ENCODE results near the gene DAGLB.
A peak's percentile ranks its signal among the peaks of the same experiment; 100 is the strongest.
"Not testable (repeated sequence)": the region's sequence is repeated elsewhere in the genome, so short reads cannot be mapped to it uniquely, and the experiment has no call there.

The DAGLB gene

DNA sequence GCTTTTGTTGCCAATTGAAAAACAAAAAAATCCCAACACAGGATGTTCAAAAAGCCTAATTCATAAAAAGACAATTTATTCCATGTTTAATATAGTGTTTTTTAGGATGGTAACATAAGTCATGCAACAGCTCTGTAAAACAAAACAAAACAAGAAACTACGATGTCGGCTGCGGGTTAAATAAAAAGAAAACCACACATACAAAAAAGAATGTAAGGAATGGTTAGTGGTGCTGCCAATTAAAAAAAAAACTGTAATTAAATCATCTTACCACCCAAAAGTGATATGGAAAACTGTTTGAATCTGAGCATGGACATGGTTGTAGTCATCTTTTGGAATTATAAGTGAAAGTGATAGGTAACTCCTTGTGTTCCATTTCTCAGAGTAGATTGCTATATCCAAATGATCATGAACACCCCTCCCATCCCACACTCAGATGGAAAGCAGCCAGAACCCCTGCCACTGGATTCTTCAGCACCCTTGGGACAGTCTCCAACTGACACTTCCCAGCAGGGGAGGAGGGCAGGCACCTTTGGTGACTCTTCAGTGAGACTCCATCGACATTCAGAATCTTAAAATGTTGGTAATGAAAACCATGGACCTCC lies 14.3 kb upstream of the DAGLB start:
- DNase-seq (ENCODE audit: low read depth, low spot score) = no peak

DNA sequence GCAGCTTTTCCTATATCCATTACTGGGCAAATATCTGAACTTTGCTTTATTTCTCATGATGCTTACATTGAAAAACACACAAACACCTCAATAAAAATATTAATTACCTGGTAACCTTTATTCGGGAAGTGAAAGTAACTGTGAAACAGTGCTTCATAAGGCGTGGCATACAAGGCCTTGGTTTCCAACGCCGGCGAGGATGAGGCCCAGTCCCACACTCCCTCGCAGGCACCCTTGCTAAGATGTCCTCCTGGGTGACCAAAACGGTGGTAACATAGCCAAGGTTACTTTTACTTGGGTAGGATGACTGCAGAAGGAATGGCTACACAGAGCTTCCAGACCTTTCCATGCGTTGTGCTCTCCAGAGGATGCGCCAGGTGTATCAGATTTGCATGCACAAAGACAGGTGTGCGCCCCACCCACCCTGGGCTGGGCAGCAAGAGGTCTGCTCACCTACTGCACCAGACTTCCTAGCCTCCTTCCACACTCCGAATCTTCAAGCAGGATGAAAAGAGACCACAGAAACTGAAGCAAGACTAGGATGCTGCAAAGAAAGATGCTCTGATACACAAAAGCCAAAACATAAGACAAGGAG lies 13.3 kb upstream of the DAGLB start:
- no peak for DNase-seq (ENCODE audit: low read depth, low spot score)

DNA sequence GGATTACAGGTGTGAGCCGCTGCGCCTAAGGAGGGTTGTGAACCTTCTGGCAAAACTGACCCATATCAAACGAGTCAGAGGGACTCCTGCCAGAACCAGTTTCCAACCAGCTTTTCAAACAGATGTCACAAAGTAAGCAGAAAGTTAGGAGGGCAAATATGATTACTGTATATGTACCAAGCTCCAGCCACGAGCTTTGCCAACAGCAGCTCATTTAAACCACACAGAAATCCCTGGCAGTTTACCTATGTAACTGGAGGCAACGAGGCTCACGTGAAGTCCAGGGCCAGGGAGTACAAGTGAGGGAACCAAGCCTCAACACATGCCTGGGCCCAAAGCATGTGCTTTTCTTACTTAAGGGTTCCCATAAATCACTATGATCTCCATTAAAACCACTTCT lies 12.5 kb upstream of the DAGLB start:
- no peak for DNase-seq (ENCODE audit: low read depth, low spot score)

DNA sequence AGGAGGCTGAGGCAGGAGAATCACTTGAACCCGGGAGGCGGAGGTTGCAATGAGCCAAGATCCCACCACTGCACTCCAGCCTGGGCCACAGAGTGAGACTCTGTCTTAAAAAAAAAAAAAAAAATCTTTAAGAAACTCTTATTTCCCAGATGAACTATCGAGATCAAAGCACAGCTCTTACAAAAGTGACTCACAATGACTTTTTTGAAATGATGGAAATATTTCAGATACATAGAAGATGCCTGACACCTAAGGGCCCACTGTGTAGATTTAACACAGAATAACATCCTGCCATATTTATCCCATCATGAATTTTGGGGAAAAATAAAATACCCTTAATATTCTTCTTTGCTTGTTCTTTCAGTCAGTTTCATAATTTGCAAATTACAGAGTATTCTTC lies 10.9 kb upstream of the DAGLB start:
- DNase-seq (ENCODE audit: low read depth, low spot score) = not testable (repeated sequence)

DNA sequence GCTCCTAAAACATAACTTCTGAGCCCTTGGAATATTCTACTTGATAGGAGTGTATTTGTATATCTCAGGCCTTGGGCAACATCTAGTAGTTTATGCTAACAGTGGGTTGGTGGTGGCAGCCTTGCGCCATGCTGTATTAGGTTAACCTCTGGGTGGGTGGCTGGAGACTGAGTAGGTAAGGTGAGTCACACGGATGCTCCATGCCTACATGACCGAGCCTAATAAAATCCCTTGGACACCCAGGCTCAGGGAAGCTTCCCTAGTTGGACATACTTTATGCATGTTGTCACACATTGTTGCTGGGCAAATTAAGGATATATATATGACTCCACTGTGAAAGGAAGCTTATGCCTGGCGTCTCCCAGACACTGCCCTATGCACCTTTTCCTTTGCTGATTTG lies 6.0 kb upstream of the DAGLB start:
- DNase-seq (ENCODE audit: low read depth, low spot score) = no peak

DNA sequence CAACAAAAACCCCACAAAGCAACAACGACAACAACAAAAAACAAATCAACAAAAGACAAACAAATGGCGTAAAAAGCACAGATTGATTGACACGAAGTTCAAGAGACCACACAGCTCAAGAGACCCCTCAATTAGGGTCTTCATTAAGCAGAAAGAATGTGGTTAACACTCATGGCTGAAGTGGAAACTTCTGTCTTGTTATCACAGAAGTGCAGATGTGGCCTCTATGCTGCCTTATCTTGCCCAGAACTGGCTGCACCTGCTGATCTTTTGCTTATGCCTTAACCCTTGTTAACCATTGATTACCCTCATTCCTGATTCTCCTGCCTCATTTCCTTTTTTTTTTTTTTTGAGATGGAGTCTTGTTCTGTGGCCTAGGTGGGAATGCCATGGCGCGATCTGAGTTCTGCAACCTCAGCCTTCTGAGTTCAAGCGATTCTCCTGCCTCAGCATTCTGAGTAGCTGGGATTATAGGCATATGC lies 3.5 kb upstream of the DAGLB start:
- DNase-seq (ENCODE audit: low read depth, low spot score) = no peak

DNA sequence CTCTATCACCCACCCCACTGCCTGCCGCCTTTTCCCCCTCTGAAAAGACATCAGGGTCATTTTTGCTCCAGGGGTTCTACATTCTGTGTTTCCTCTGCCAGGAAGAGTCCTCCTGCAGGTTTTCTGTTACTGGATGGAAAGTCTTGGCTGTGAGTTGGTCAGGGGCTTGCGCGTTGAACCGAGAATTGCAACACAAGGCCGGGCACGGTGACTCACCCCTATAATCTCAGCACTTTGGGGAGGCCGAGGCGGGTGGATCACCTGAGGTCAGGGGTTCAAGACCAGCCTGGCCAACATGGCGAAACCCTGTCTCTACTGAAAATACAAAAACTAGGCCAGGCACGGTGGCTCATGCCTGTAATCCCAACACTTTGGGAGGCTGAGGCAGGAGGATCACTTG lies 2.8 kb upstream of the DAGLB start:
- not testable (repeated sequence) for DNase-seq (ENCODE audit: low read depth, low spot score)

DNA sequence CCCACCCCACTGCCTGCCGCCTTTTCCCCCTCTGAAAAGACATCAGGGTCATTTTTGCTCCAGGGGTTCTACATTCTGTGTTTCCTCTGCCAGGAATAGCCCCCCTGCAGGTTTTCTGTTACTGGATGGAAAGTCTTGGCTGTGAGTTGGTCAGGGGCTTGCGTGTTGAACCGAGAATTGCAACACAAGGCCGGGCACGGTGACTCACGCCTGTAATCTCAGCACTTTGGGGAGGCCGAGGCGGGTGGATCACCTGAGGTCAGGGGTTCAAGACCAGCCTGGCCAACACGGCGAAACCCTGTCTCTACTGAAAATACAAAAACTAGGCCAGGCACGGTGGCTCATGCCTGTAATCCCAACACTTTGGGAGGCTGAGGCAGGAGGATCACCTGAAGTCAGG lies 2.1 kb upstream of the DAGLB start:
- not testable (repeated sequence) for DNase-seq (ENCODE audit: low read depth, low spot score)

DNA sequence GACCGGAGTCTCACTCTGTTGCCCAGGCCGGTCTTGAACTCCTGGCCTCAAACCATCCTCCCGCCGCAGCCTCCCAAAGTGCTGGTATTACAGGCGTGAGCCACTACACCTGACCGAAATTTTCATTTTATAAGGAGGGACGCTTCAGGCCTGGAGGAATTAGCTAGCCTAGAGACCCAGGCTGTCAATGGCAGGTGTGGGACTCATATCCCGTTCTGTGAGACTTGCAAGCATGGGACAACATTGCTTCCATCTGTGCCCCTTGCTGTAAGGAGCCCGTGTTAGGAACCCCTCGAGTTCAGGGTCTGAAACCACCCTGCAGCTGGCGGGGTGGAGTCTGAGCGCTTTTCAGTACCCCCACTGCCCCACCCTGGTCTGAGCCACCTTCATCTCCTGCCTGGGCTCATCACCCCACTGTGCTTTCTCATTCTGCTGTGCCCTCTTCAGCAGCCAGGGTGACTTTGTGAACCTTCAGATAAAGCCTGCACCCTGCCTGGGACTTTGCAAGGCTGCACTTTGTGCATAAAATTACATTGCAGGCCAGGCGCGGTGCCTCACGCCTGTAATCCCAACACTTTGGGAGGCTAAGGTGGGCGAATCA lies 1.3 kb upstream of the DAGLB start:
- DNase-seq (ENCODE audit: low read depth, low spot score) = no peak

DNA sequence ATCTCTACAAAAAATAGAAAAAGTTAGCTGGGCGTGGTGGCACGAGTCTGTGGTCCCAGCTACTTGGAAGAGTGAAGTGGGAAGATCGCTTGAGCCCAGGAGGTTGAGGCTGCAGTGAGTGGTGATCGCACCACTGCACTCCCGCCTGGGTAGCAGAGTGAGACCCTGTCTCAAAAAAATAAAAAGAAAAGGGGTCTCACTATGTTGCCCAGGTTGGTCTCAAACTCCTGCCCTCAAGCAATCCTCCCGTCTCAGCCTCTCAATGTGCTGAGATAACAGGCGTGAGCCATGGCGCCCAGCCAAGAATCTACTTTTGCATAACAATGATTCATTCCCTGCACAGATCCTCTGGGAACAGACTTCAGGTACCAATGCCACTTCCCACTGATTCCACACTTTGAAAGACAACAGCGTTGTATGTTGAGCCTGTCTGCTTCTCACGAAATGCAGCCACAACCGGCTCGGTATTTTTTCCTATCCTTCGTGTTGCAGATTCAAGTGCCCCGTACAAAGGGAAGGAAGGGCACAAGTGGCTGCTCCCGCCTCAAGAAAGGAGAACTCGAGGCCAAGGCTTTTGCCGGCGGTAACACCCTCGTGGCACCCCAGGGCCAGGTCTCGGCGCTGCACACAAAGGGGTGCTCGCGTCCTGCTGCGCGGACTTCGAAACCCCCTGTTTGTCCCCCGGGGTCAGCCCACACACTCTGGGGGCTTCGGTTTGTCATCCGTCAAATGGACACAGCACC lies 745 bp downstream of the DAGLB start:
- peak; percentile 85 for DNase-seq (ENCODE audit: low read depth, low spot score)

DNA sequence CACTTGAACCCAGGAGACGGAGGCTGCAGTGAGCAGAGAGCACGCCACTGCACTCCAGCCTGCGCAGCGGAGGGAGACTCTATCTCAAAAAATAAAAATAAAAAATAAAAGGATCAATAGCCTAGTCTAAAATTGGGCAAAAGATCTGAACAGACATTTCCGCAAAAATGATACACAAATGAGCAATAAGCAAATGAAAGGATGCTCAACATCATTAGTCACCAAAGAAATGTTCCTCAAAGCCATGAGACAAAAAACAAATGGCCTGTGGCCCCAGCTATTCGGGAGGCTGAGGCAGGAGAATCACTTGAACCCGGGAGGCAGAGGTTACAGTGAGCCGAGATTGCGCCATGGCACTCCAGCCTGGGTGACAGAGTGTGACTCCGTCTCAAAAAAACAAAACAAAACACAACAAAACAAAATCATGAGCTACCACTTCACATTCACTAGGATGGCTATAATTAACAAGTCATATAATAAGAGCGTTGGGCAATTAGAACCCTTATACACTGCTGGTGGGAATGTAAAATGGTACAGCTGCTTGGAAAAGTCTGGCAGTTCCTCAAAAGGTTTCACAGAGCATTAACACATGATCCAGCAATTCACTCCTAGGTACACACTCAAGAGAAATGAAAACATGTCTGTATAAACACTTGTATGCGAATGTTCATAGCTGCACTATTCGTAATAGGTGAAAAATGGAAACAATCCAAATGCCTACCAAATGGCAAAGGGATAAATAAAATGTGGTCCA lies 3.1 kb downstream of the DAGLB start:
- no peak for DNase-seq (ENCODE audit: low read depth, low spot score)

DNA sequence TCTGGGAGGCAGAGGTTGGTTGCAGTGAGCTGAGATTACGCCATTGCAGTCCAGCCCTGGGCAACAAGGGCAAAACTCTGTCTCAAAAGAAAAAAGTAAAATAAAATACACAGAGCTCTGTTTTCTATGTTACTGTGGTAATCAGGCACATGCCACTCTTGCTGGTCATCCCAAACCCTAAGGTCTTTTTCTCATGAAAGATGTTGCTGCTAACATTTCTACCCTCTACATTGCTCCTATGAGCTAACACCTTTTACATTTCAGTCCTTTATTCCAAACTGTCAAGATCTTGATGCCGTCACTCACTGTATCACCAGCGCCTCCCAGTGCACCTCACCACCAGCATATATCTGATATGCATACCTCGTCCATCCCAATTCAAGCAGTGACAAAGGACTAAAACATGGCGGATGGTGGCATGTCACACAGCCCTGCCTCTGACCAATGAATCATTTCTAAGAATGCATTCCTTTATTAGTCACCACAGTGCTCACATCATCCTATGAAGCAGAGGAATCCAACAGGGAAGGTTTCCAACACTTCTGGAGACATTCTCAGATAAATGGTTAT lies 4.3 kb downstream of the DAGLB start:
- no peak for DNase-seq (ENCODE audit: low read depth, low spot score)

DNA sequence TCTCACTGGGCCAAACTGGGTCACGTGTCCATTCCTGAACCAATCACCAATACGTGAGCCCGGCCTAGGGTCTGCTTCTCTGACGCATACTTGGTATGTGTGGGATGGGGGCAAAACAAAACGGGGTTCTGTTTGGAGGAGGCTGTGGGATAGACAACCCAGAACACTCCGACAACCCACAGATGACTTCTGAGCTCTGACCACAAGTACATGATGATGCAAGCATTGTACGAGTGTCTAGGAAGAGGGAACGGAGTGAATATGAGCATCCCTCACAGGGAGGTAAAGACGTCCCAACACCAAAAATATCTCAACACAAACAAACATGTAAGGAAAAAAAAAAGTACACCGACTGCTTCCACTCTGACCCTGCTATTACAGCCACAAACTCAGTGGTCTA lies 5.6 kb downstream of the DAGLB start:
- DNase-seq (ENCODE audit: low read depth, low spot score) = no peak

DNA sequence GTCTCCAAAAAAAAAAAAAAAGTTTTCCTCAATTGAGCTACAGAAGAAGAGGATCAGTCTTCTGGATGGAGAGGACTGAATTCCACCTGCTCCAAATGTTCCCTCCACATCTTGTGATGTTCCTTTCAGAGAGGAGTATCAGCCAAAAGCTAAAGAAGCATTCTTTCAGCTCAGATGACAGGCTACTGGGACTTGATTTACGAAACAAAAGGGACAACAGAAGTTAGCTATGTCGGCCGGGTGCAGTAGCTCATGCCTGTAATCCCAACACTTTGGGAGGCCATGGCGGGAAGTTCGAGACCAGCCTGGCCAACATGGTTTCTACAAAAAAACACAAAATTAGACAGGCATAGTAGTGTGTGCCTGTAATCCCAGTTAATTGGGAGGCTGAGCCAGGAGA lies 7.4 kb downstream of the DAGLB start:
- DNase-seq (ENCODE audit: low read depth, low spot score) = no peak

DNA sequence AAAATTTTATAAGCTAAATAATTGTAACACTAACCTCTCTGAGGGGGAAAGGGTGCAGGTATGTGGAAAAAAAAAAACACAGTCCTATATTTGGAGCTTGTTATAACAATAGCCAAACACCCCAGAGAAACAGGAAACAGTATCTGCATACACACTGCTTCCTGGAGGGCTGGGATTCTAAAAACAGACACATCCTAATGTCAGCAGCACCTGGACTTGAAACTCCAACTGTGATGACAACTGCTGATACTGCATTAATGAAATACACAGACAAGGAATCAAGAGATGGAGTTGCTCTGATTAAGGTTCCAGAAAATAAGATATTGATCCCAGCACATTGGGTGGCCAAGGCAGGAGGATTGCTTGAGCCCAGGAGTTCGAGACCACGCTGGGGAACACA lies 9.3 kb downstream of the DAGLB start:
- DNase-seq (ENCODE audit: low read depth, low spot score) = no peak

DNA sequence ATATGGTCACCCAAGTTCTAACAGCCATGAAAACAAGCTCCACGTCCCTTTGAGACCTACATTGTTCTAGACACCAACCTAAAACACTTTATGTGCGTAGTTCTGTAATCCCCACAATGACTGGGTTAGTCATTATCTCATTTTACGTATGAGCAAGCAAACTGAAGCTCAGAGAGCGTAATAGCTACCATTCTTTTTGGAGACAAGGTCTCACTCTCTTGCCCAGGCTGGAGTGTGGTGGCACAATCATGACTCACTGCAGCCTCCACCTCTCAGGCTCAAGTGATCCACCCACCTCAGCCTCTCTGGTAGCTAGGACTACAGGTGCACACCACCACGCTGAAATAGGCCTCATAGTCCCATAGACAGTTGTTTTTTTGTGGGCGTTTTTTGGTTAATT lies 10.5 kb downstream of the DAGLB start:
- no peak for DNase-seq (ENCODE audit: low read depth, low spot score)

DNA sequence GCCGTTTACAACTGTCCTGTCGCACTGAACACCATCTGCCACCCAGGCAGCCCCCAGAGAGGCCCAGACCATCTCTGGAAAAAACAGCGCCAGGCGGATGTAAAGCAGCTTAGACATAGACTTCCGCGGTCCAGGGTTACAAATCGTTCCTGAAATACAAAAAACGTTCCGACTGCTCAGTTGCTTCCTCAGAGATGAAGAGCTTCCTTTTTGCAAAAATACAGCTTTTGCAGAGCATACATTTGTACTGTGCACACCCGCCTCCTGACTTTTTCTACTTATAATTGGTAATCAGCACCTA lies 11.4 kb downstream of the DAGLB start:
- no peak for DNase-seq (ENCODE audit: low read depth, low spot score)

DNA sequence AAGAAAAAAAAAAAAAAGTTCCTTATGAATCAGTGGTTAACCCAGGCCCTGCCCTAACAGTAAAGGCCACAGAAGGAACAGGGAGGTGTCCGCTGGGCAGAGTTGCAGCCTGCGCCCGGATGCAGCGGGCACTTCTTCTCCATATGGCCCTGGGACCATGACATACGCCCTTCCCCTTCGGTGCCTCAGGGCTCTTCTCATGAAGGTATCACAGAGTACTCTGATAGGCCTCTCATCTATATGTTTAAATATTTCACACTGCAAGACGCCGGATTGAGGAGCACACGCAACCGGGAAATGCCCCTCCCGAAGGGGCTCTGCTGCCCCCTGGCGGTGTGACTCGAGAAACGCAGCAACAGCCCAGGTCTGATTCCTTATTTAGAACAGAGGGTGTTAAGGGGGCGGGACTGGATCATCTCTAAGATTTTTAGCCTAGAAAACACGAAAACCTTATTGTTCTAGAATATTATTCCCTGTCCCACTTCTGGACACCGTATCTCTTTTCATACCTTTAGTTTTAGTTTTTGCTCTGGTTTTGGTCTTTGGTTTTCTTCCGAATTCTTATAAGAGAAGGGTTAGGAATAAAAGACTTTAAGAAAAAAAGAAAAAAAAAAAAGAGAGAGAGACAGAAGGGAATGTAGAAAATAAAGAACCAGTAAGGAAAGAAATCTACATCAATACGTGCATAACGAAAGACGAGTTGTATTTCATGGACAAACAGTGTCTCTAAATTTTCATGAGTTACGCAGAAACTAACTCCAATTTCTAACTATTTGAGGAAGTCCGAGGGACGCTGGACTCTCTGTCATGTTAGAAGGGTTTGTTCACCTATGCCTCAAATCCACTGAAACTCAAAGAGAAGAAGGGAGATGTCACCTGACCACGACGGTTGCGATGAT lies 12.0 kb downstream of the DAGLB start:
- peak; percentile 89 for DNase-seq (ENCODE audit: low read depth, low spot score)

DNA sequence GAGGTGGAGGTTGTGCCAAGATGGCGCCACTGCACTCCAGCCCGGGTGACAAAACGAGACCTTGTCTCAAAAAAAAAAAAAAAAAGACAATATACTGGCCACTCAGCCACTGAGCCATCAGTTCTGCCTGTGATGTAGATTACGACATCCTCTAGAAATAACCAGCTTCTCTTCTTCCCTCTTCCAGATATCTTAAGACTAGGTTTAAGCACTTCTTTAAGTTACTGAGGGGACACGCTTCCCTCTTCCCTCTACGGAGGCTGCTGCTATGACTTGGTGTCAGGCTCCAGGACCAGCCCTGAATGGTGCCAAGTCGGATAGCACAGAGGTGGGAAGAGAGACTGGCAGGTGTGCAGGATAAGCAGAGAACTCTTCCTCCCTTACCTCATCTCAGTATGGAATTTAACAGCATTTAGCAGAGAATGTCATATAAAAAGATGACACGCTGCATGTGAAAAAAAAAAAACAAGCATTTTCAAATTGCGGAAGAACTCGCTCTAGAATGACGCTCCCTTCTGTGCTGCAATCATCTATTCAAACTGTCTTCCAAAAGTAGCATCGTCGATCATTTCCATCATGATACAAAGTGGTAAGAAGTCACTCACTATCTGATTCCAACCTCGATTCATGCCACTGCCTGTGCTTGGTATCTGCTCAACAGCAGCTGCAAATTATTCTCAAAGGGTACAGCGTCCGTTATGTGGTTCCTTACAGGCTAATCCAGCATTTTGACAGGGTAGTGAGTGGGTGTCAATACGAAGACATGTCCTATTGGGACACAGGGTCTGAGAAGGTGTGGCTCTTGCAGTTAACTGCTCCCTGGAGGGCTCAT lies 13.8 kb downstream of the DAGLB start:
- no peak for DNase-seq (ENCODE audit: low read depth, low spot score)

DNA sequence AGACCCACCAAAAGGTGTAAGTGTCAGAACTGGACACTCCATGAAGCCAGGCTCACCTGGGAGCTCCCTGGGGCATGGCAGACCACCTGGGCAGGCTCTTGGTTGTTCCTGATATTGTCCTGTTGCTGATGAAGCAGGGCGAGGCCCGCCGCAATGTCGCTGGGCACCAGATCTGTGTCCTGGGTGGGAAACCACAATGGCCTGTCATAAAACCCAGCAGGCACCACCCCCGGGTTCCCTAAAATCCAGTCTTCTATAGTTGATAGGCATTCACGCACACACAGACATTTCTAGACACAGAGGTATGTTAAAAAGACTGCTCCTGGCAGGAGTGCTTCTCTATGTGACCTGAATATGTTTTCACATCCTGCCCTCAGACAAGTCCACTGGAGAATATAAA lies 15.0 kb downstream of the DAGLB start:
- no peak for DNase-seq (ENCODE audit: low read depth, low spot score)

Measured in ELF-1 (cell line).